Activated T-cell treated with anti-CD3 and anti-CD28 coated beads, Interleukin-2, amount 50 U/mL, for 4 hours (primary cell): ENCODE measurements around the gene NXF2B. TPM values are rescaled to one million over a fixed set of nuclear protein-coding genes. Genes with fewer than 3 reads are reported as not detected.
"Not testable (repeated sequence)": the region's sequence is repeated elsewhere in the genome, so short reads cannot be mapped to it uniquely, and the experiment has no call there.

ENCODE experiments used
- ATAC-seq, 2 donors: fragments of 200-7000 bp; cut with Tn5 transposase; one replicate each; pipeline ENCODE4 v1.10.0; 2021
- DNase-seq: peaks from one replicate; pipeline ENCODE4 v3.0.0-alpha.2; 2020
- H3K27me3 Mint-ChIP-seq: one replicate; pipeline ENCODE4 v1.8.0; 2021; ENCODE audit warnings: low read depth, mixed read lengths
- H3K36me3 Mint-ChIP-seq: one replicate; pipeline ENCODE4 v1.8.0; 2022; ENCODE audit warnings: mixed read lengths; ENCODE audit not compliant: insufficient read depth
- H3K4me1 Mint-ChIP-seq: one replicate; pipeline ENCODE4 v1.8.0; 2021; ENCODE audit warnings: low read depth, mixed read lengths
- H3K4me3 Mint-ChIP-seq: one replicate; pipeline ENCODE4 v1.8.0; 2021; ENCODE audit warnings: mild to moderate bottlenecking, moderate library complexity, mixed read lengths
- H3K9me3 Mint-ChIP-seq: one replicate; pipeline ENCODE4 v1.8.0; 2021; ENCODE audit warnings: mixed read lengths
- total RNA-seq, 3 donors: library from RNA; stranded (reverse); gene quantifications; one replicate each; pipeline ENCODE4 v1.2.1, GENCODE V29; 2021

The NXF2B gene, protein sequence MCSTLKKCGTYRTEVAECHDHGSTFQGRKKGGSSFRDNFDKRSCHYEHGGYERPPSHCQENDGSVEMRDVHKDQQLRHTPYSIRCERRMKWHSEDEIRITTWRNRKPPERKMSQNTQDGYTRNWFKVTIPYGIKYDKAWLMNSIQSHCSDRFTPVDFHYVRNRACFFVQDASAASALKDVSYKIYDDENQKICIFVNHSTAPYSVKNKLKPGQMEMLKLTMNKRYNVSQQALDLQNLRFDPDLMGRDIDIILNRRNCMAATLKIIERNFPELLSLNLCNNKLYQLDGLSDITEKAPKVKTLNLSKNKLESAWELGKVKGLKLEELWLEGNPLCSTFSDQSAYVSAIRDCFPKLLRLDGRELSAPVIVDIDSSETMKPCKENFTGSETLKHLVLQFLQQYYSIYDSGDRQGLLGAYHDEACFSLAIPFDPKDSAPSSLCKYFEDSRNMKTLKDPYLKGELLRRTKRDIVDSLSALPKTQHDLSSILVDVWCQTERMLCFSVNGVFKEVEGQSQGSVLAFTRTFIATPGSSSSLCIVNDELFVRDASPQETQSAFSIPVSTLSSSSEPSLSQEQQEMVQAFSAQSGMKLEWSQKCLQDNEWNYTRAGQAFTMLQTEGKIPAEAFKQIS
- total RNA-seq = not detected

DNA sequence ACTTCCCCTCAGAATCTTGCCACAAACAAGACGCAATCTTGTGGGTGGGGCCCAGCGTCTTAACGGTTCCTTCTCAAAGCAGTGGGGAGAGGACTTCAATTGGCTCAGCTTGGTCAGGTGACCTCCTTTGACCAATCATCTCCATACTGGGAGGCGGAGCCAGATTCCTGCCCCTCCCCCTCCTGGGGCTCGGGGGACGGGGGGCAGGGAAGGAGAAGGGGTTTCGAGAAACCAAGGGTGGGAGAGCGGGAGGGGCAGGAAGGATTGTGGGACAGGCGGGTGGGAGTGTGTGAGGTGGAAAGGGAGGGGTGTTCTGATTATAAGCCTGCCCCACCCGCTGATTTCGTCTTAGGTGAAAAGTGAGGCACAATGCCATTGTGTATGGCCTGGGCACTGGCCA lies at the start of gene NXF2B:
NXF2B (minus strand) TSS at position 101 of the 400 bp plus-strand sequence. CDS start 59,972 bp downstream, outside the sequence.
- ATAC-seq, H3K4me1 Mint-ChIP-seq, H3K4me3 Mint-ChIP-seq, H3K9me3 Mint-ChIP-seq, H3K36me3 Mint-ChIP-seq, H3K27me3 Mint-ChIP-seq, DNase-seq: not testable (repeated sequence)

DNA sequence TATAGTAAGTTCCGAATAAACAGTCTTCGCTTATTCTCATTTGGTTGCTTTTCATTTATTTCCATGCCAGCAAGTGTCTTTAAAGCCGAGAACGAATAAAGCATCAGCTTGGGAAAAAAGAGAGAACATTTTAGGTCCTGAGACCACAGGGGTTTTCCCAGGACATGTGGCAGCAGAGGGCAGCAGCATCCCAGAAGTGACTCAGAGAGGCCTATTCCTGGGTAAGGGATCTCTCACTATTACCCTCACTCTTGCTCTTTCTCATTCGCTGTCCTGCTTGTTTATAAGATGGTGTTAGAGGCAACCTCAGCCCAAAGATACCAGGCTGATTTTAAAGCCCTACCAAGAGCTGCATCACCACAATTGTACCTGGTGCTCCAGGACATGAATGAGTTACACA lies 39.0 kb upstream of the NXF2B start:
- not testable (repeated sequence) for H3K9me3 Mint-ChIP-seq, H3K27me3 Mint-ChIP-seq, ATAC-seq, H3K36me3 Mint-ChIP-seq, H3K4me1 Mint-ChIP-seq, DNase-seq, H3K4me3 Mint-ChIP-seq

DNA sequence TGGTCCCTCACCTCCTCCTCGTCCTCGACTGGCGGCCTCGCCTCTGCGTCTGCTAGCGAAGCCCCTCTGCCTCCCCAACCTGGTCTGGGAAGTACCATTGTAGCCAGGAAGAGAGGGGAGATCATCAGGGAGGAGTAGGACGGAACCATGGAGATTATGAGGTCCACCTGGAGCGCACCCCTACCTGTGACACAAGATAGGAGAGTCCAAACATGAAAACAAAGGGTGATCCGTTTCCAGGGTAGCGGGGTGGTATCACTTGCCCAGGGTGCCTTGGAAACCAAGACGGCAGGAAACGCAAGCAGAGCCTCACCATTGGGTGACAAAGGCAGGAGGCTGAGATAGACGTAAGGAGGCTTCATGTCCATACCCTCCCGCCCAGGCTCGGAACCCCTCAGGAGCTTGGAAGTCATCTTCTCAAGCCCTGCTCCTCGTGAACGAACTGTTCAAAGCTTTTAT lies 32.0 kb upstream of the NXF2B start, which contains the start of gene TCP11X2:
TCP11X2 (minus strand) TSS at position 51 of the 459 bp plus-strand sequence.
- ATAC-seq, H3K9me3 Mint-ChIP-seq, H3K4me1 Mint-ChIP-seq, H3K36me3 Mint-ChIP-seq, DNase-seq, H3K4me3 Mint-ChIP-seq, H3K27me3 Mint-ChIP-seq: not testable (repeated sequence)

DNA sequence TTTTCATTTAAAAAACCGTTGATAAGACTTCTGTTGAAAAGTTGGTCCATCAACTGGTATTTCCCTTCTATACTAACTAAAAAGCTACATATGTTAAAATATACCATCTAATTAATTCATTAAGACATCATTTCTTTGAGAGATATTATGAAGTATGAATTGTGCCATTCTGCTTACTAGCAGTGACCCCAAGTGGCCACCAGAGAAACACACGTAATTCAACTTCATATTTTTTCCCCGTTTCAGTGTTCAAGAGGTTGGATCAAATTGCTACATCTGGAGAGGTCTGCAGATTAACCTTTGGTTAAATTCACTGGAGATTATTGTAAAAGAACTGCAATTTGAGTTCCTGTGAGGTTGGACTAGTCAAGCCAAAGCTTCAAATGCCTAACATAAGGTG lies 30.4 kb upstream of the NXF2B start:
- not testable (repeated sequence) for H3K36me3 Mint-ChIP-seq, H3K4me3 Mint-ChIP-seq, H3K4me1 Mint-ChIP-seq, H3K27me3 Mint-ChIP-seq, H3K9me3 Mint-ChIP-seq, ATAC-seq, DNase-seq

DNA sequence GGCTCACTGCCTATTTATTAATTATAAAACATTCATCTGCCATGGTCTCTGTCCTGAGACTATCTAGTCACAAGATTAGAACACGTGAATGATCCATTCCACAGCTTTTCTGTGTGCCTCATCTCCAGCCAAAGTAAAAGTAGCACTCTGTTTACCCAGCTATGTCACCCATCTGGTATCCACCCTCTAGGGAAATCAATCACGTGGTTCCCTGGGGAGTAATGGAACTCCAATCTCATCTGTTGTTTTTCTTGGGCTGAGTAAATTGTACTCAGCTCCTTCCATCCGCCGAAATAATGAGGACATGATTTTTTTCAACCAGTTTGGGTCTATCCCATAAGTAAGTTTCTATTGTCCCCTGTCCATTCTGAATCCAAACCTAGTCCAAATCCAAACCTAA lies 18.8 kb upstream of the NXF2B start:
- not testable (repeated sequence) for H3K9me3 Mint-ChIP-seq, H3K4me1 Mint-ChIP-seq, ATAC-seq, H3K27me3 Mint-ChIP-seq, DNase-seq, H3K4me3 Mint-ChIP-seq, H3K36me3 Mint-ChIP-seq

DNA sequence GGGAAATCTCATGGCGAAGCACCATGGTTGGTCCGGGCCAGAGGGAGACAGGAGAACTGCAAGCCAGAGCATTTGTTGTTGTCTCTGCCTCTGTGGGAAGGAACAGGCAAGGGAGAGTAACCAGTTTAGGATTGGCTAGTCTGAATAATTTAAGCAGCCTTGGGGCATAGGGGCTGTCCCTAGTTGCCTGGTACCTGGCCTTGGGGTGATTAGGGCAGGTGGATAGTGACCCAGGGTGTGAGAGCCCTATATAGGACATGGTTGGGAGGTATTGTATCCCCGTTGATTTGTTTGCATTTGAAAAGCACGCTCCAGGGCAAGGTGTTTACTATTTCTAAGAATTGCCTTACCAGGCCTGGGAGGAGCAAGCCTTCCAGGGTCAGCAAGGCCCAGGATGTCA lies 25.3 kb downstream of the NXF2B start:
- not testable (repeated sequence) for H3K9me3 Mint-ChIP-seq, H3K4me1 Mint-ChIP-seq, DNase-seq, H3K27me3 Mint-ChIP-seq, H3K36me3 Mint-ChIP-seq, ATAC-seq, H3K4me3 Mint-ChIP-seq

DNA sequence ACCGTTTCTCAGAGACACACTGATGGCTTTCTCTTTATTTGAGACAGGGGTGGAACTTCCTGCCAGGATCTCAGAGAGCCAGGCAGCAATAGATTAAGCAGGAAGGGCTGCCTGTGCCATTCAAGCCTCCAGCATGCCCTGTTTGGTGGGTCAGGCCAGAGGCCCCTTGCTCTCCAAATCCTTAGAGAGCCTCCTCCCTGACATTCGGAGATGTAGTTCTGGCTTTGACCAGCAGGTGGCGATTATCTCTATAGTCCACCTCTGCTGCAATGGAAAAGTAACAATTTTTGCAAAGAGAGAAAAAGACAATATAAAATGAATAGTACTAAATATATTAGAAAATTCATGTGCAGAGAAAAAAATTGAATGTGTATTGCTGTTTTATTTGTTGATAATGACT lies 93.9 kb downstream of the NXF2B start:
- no peaks in the 10 kb centered on the region for H3K9me3 Mint-ChIP-seq
- H3K36me3 Mint-ChIP-seq = no peaks in the 10 kb centered on the region
- H3K4me1 Mint-ChIP-seq = no peaks in the 10 kb centered on the region
- H3K27me3 Mint-ChIP-seq = peaks cover 4% of the 10 kb centered on the region
- no peak overlapping the region for H3K4me3 Mint-ChIP-seq
- DNase-seq = peak; percentile 73
- peak in 1 of 2 donors; percentile 27 for ATAC-seq

DNA sequence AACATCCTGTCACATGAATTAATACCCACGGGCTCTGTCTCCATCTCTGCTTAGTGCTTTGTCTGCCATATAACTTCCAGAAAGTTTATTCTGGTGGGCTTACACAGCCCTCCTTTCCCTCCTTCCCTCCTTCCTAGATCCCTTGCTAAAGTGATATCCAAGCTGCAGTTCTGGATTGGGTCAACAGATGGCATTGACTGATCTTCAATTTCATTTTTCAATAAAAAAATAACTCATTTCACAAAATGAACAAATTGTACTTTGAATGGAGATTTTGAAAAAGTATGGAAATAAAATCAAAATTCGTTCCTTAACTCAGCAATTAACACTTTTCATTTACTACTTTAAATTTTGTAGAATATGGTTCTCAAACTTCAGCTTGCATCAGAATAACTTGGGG lies 97.9 kb downstream of the NXF2B start:
- peaks cover 2% of the 10 kb centered on the region for H3K4me1 Mint-ChIP-seq
- H3K27me3 Mint-ChIP-seq = peaks cover 1% of the 10 kb centered on the region
- H3K36me3 Mint-ChIP-seq = no peaks in the 10 kb centered on the region
- no peak for ATAC-seq
- no peak overlapping the region for H3K4me3 Mint-ChIP-seq
- DNase-seq = no peak
- H3K9me3 Mint-ChIP-seq = no peaks in the 10 kb centered on the region

DNA sequence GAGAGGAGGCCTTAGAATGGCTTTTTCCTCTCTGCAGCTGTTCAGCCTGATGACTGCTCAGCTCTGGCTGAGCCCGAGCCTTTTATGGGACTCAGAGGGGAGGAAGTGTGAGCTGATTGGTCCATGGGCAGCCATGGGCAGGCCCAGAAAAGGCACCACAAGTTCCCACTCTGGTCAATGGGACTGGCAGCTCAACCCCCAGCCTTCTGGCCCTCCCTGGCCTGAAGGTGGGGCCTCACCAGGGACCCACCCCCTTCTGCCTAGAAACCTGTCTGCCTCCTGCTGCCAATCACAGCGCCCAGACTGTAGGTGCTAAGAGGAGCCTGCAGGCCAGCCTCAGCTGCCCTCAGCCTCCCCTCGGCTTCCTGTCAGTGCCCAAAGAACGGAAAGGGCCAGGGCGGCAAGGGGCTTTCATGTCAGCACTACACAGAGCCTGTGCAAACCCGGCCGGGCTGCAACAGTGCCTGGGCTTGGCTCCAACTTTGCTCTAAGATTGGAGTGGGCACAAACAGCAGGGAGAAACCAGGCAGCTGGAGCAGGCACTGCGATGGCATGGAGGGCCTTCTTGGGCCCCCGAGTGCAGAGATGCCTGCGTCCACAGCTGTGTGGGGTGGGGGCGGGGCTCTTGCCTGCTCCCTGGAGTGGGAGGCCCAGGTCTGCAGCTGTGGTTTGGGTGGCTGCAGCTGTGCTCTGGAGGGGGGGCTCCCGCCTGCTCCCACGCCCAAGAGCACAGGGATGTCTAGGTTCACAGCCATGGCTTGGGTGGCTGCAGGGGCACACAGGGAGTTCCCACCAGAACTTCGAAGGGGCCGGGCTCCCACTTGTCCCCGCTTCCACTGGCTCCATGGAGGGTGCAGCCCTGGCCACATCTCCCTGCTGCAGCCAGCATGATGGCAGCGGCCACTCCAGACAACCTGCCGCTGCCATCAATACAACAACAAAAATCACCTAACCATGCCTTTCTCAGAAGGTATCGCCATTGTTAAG lies 100.2 kb downstream of the NXF2B start:
- peaks cover 2% of the 10 kb centered on the region for H3K4me1 Mint-ChIP-seq
- no peaks in the 10 kb centered on the region for H3K36me3 Mint-ChIP-seq
- peak; percentile 21 to 62 for ATAC-seq
- no peaks in the 10 kb centered on the region for H3K9me3 Mint-ChIP-seq
- no peak for DNase-seq
- no peak overlapping the region for H3K4me3 Mint-ChIP-seq
- no peaks in the 10 kb centered on the region for H3K27me3 Mint-ChIP-seq

DNA sequence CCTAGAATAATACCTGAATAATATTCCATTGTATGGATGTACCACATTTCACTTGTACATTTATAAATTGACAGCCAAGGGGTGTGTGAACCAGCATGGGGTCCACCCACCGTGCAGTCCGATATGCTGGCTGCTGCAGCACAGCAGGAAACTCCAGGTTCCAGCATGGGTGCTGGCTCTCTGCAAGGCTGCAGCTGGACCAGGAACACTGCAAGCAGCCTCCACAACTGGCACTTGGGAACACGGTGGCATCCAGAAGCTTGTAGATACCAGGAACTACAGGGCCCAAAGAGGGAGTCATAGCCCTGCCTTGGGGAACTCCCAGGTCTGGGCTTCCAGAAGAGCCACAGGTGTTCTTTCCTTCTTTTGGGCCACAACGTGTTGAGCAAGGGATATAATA lies 101.6 kb downstream of the NXF2B start:
- no peak overlapping the region for H3K4me3 Mint-ChIP-seq
- DNase-seq = no peak

More for the DNA sequence above, 101.6 kb downstream of the NXF2B start:
- Mint-ChIP-seq H3K36me3 (no peaks in the 10 kb centered on the region), H3K9me3 (no peaks in the 10 kb centered on the region), H3K27me3 (no peaks in the 10 kb centered on the region), H3K4me1 (peaks cover 2% of the 10 kb centered on the region)
- no peak for ATAC-seq

Other genes starting within 250 kb of the NXF2B start
- not detected for gene TCP11X1, start 224.7 kb downstream of the NXF2B start, total RNA-seq
- not detected for gene NXF2, start 192.8 kb downstream of the NXF2B start, total RNA-seq
- gene TCP11X2, start 31.8 kb upstream of the NXF2B start, total RNA-seq = not detected
- not detected for gene TMSB15A, start 76.7 kb upstream of the NXF2B start, total RNA-seq
- 10 to 100 TPM; 15.0 to 17.3 (median 16.8) TPM for gene ARMCX5, start 159.5 kb upstream of the NXF2B start, total RNA-seq
- 1 to 10 TPM; 2.1 to 2.5 (median 2.2) TPM for gene GPRASP1, start 211.5 kb upstream of the NXF2B start, total RNA-seq